Sigmoid colon (tissue), 7 donors: ENCODE data around the gene CHCHD1. TPM values are rescaled to one million over a fixed set of nuclear protein-coding genes. Genes with fewer than 3 reads are reported as not detected.

Experiments used
- DNase-seq: peaks from one replicate; pipeline ENCODE4 v3.0.0-alpha.2; 2019
- H3K27ac ChIP-seq, 4 donors: fragments of 200-600 bp; sonication (generic); one replicate each; pipeline ENCODE4 v1.5.1; 2016 to 2019; ENCODE audit warnings: mild to moderate bottlenecking in 1 of 4
- H3K27me3 ChIP-seq, 3 donors: fragments of 200-600 bp; sonication (generic); one replicate each; pipeline ENCODE4 v1.5.1; 2019; ENCODE audit warnings: mild to moderate bottlenecking in 1 of 3
- H3K36me3 ChIP-seq, 4 donors: fragments of 200-600 bp; sonication (generic); one replicate each; pipeline ENCODE4 v1.5.1; 2016 to 2019
- H3K4me1 ChIP-seq, 4 donors: fragments of 200-600 bp; sonication (generic); one replicate each; pipeline ENCODE4 v1.5.1; 2017 to 2019
- H3K4me3 ChIP-seq, 4 donors: fragments of 200-600 bp; sonication (generic); one replicate each; pipeline ENCODE4 v1.5.1; 2017 to 2019; ENCODE audit warnings: mild to moderate bottlenecking in 2 of 4, moderate library complexity in 1 of 4
- H3K9me3 ChIP-seq, 4 donors: fragments of 200-600 bp in 3 of 4; sonication (generic) in 3 of 4; one replicate each; pipeline versions ENCODE4 v1.5.1 to v1.6.1; 2013 to 2019
- CTCF ChIP-seq, 4 experiments: fragments of 450-650 bp in 3 of 4; fragments of 200-600 bp in 1 of 4; IDR thresholded peaks; one replicate each; pipeline ENCODE4 v1.5.1; 2016 to 2019; ENCODE audit warnings: antibody characterized with exemption in 4 of 4, mild to moderate bottlenecking in 3 of 4, moderate library complexity in 2 of 4
- EP300 ChIP-seq, 4 donors: sonication (generic); formaldehyde crosslinking; IDR thresholded peaks; one replicate each; pipeline ENCODE4 v1.6.1; 2017; ENCODE audit warnings: antibody characterized with exemption in 4 of 4
- POLR2A ChIP-seq, 2 donors: fragments of 450-650 bp; IDR thresholded peaks; one replicate each; pipeline ENCODE4 v1.6.1; 2016; ENCODE audit warnings: antibody characterized with exemption in 2 of 2, mild to moderate bottlenecking in 2 of 2, moderate library complexity in 2 of 2
- POLR2AphosphoS5 ChIP-seq, 4 donors: sonication (generic); formaldehyde crosslinking; IDR thresholded peaks; one replicate each; pipeline ENCODE4 v1.6.1; 2017; ENCODE audit warnings: antibody characterized with exemption in 4 of 4
- WGBS, 2 donors: extraction: QIAGEN DNeasy Blood & Tissue Kit; methylation state at CpG; one replicate each; pipeline ENCODE4 v1.1.7; 2013; 5-methylcytosine and 5-hydroxymethylcytosine counted together
- intact Hi-C: fragments of 100-400 bp; cut with DNase I; formaldehyde crosslinking; loops from one replicate; pipeline ENCODE4 v1.15.1; 2023
- polyA plus RNA-seq, 3 donors: library from polyadenylated mRNA; stranded (reverse); fragments of 200-250 nt; gene quantifications; one replicate each; pipeline ENCODE4 v1.2.3, GENCODE V29; 2013
- total RNA-seq, 4 donors: library from RNA; depleted of rRNA; stranded (reverse); fragments of >200 nt; gene quantifications; one replicate each; pipeline ENCODE4 v1.1.0, GENCODE V29; 2016
- donor health status: healthy with polysubstance abuse.
- donor health status: Bipolar disorder and iron deficiency.
- donor health status: healthy.

CHCHD1 gene
- total and polyA plus RNA-seq, 7 donors, result 28.1 to 134 (median 36.6) TPM

- intact Hi-C loops, result no loop called here
- no peak for DNase-seq
- WGBS, 2 donors, result 91 to 94% methylated on average over 4 of the region's 4 CpGs
- TF ChIP-seq POLR2A (IDR thresholded peaks at IDR 0.05), result no peak
- TF ChIP-seq EP300 (IDR thresholded peaks at IDR 0.05), result no peak
- TF ChIP-seq POLR2AphosphoS5 (IDR thresholded peaks at IDR 0.05), result peak in 1 of 4 donors; percentile 3
- H3K27ac ChIP-seq, result peak overlapping the region; percentile 70 to 99 (median 95)
- H3K27me3 ChIP-seq, result no peaks in the 10 kb centered on the region
- H3K36me3 ChIP-seq, result peaks cover 20 to 66% (median 42%) of the 10 kb centered on the region in 4 donors
- peaks cover 0 to 34% (median 27%) of the 10 kb centered on the region in 4 donors for H3K4me1 ChIP-seq
- no peak overlapping the region for H3K4me3 ChIP-seq
- H3K9me3 ChIP-seq, result no peaks in the 10 kb centered on the region
Measured at GRCh38 chr10:73812657-73813056, 30.8 kb downstream of the CHCHD1 start.

DNA sequence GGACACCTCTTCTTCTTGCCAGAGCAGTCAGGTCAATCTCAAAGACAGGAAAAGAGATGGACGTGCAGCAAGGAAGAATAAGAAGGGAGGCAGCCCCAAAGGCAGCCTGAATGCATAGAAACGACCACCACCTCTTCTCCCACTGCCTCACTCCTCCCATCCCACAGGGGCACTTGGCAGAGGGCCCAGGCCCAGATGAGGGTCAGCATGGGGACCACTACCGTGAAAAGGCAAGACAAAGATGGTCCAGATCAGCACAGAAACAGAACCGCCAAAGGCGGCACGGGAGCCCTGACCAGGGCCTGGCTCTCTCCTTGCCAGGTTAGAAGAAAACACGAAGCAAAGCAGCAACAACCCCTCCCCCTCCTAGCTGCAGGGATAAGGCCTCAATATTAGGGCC is 31.5 kb downstream of the CHCHD1 start:
- WGBS, 2 donors, result 86 to 88% methylated on average over 7 of the region's 7 CpGs
- no peak for DNase-seq
- Histone ChIP-seq H3K9me3 (no peaks in the 10 kb centered on the region), H3K27me3 (no peaks in the 10 kb centered on the region), H3K36me3 (peaks cover 15 to 66% (median 39%) of the 10 kb centered on the region in 4 donors), H3K4me3 (no peak overlapping the region), H3K4me1 (peaks cover 0 to 37% (median 27%) of the 10 kb centered on the region in 4 donors), H3K27ac (peak overlapping the region in 1 of 4 donors; percentile 96)
- intact Hi-C loops, result no loop called here
- no peak for TF ChIP-seq POLR2A (IDR thresholded peaks at IDR 0.05)
- no peak for TF ChIP-seq CTCF (IDR thresholded peaks at IDR 0.05)
- TF ChIP-seq EP300 (IDR thresholded peaks at IDR 0.05), result no peak
- no peak for TF ChIP-seq POLR2AphosphoS5 (IDR thresholded peaks at IDR 0.05)

DNA sequence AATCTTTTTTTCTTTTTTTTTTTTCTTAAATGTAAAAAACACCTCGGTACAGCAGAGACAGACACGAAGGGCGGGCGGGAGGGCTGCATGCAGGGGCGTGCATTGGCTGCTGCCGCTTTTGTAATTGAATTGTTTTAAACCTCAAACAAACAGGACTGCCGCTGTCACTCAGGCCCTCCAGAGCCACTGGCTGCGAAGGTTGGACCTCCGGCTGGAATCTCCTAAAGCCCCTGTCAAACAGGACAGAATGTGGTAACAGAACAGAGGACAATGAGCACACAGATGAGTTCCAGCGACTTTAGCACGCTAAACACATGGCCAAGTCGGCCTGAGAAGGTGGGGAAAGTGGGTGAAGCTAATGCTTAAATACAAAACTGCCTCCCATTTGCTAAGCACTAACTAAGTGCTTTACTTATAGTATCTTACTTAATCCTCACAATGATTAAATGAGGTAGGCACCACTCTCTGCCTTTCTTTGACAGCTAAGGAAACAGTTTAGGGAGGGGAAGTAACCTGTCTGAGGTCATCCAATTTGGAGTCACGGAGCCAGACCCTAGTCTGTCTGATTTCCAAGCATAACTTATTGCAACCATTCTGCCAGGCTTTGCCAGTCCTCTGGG is 32.5 kb downstream of the CHCHD1 start:
- TF ChIP-seq POLR2A (IDR thresholded peaks at IDR 0.05), result no peak
- Histone ChIP-seq H3K4me1 (peaks cover 0 to 36% (median 28%) of the 10 kb centered on the region in 4 donors), H3K9me3 (no peaks in the 10 kb centered on the region), H3K4me3 (no peak overlapping the region), H3K27ac (no peak overlapping the region), H3K27me3 (no peaks in the 10 kb centered on the region), H3K36me3 (peaks cover 15 to 69% (median 40%) of the 10 kb centered on the region in 4 donors)
- WGBS, 2 donors, result 91 to 93% methylated on average over 13 of the region's 13 CpGs
- intact Hi-C loops, result no loop called here
- no peak for DNase-seq

DNA sequence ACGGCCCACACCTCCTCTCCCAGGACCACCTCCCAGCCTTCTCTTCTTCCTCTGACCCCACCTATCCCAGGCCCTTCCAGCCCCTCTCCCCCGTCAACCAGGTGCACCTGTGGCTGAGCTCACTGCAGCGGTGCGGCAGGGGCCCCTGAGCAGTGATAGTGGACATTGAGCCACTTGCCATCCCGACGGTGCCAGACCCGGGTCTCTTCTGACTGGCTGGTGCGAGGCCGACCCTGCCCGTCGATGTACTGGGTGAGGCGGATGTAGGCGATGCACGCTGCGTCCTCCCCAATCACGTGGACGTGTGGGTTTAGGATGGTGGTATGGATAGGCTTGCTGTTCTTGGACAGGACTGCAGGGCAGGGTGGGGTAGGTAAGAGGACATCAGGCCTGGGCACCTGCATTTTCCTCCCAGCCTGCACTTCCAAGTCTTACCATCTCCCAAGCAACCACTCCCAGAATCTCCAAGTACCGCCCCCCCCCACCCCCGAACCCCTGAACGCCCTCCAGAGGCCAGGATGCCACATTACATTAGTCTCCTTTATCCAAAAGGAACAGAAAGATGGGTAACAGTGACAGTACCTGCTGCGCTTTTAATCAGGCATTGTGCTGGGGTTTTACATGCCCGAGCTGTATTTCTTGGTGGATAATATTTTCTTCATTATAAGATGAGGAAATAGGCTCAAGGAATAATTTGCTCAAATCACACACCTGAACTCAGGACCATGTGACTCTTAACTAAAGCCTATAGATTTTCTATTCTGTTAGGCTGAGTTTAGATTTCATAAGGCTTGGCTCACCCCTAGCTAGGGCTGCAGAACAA is 33.3 kb downstream of the CHCHD1 start:
- H3K4me3 ChIP-seq, result no peak overlapping the region
- H3K9me3 ChIP-seq, result no peaks in the 10 kb centered on the region
- H3K4me1 ChIP-seq, result peaks cover 0 to 36% (median 23%) of the 10 kb centered on the region in 4 donors
- 83 to 86% methylated on average over 22 of the region's 22 CpGs for whole genome bisulfite sequencing, 2 donors
- H3K27ac ChIP-seq, result peak overlapping the region in 3 of 4 donors; percentile 8 to 53 (median 50)
- H3K27me3 ChIP-seq, result no peaks in the 10 kb centered on the region
- no peak for DNase-seq
- peaks cover 15 to 76% (median 44%) of the 10 kb centered on the region in 4 donors for H3K36me3 ChIP-seq
- TF ChIP-seq EP300 (IDR thresholded peaks at IDR 0.05) (no peak), POLR2A (IDR thresholded peaks at IDR 0.05) (no peak), POLR2AphosphoS5 (IDR thresholded peaks at IDR 0.05) (no peak), CTCF (IDR thresholded peaks at IDR 0.05) (no peak)
- intact Hi-C loops, result no loop called here

DNA sequence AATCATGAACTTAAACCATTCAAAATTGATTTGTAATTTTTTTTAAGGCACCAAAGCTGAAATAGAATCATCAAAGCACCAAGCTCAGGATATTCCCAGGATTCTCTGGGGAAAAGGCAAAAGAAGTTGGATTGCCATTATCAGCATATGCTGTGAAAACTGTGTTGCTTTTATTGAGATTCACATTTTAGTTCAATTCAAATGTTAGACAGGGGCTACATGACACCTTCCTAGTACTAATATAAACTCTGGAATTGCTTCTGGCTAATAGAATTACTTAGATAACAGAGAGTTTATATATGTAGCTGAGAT is 33.8 kb downstream of the CHCHD1 start:
- Histone ChIP-seq H3K4me1 (peaks cover 0 to 30% (median 18%) of the 10 kb centered on the region in 4 donors), H3K4me3 (no peak overlapping the region), H3K27ac (peak overlapping the region in 3 of 4 donors; percentile 8 to 53 (median 50)), H3K27me3 (no peaks in the 10 kb centered on the region), H3K36me3 (peaks cover 15 to 78% (median 44%) of the 10 kb centered on the region in 4 donors), H3K9me3 (no peaks in the 10 kb centered on the region)
- no peak for DNase-seq
- intact Hi-C loops, result no loop called here
- TF ChIP-seq POLR2A (IDR thresholded peaks at IDR 0.05) (no peak), EP300 (IDR thresholded peaks at IDR 0.05) (no peak), POLR2AphosphoS5 (IDR thresholded peaks at IDR 0.05) (no peak)
